Activated naive CD4-positive, alpha-beta T cell treated with Interleukin-2 at 50 U/mL for 16 hours (primary cell): Measurements from ENCODE around the gene TEX13A.
"Not testable (repeated sequence)": the region's sequence is repeated elsewhere in the genome, so short reads cannot be mapped to it uniquely, and the experiment has no call there.

ENCODE experiments used
- DNase-seq: peaks from one replicate; pipeline ENCODE4 v3.0.0-alpha.2; 2020

TEX13A gene, protein sequence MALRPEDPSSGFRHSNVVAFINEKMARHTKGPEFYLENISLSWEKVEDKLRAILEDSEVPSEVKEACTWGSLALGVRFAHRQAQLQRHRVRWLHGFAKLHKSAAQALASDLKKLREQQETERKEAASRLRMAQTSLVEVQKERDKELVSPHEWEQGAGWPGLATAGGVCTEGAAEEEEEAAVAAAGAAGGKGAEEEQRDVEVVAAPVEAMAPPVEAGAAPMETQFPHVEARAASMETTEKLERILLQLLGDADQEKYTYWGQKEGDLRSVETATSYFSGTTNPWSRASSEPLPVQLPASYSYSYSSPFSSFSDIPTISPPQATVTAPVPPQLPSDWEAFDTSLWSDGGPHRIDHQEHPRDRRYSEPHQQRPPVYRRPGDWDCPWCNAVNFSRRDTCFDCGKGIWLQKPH

GRCh38 chrX:105220636-105221035 is at the start of gene TEX13A:
Gene TEX13A (minus strand): TSS chrX:105220694. CDS start chrX:105220397, 297 bp downstream.
- no peak for DNase-seq

- DNase-seq = no peak
Measured at GRCh38 chrX:105269386-105269785, 48.9 kb upstream of the TEX13A start.

DNA sequence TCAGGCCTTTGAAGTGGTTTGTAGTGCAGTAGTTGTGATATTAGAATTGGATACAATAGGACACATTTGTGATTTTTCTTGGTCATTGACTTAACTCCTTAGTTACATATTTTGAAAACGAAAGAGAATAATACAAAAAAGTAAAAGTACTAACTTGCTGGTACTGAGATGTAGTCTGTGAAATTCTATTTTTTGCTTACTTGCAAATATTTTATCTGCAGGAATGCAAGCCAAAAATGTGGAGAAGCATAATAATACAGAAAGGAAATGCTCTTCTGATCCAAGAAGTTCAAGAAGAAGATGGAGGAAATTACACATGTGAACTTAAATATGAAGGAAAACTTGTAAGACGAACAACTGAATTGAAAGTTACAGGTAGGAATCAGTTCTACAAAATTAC is 46.7 kb upstream of the TEX13A start:
- DNase-seq = no peak

DNA sequence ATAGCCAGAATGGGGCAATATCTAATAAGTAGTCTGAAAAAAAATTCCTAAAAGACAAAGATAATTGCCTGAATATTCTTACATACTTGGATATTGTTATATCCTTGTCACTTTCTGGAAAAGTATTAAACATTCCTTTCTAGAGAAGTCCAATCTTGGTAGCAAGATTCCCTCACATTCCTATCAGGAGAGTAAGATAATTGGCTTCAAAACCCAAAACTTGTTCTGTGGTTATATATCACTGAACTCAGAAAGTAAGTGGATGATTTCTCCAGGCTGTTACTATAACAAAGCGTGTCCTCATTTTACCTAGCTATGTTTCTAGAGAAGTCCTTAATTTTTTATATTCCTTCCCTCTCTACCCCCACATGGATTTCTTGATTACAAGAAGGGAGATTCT is 46.0 kb upstream of the TEX13A start:
- DNase-seq = no peak

- DNase-seq = no peak
Measured at GRCh38 chrX:105265093-105265492, 44.6 kb upstream of the TEX13A start.

GRCh38 chrX:105263801-105264200 is 43.3 kb upstream of the TEX13A start:
- DNase-seq = no peak

DNA sequence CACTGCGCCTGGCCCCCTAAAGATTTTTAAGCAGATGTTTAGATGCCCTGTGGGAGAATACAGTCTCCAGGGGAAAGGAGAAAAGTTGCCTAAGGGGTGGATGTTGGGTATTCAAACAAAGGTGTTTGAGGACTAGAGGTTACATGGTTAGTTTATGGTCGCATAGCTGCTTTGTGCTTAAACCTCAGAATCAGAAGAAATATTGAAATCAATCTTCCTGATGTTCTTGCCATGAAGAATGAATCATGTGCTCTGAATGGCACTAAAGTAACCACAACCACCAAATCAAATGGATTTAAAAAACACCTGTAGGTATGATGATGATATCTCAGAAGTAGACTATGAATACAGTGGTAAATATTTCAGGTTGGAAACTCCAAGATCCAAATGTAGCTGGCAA is 42.7 kb upstream of the TEX13A start:
- DNase-seq = no peak

DNA sequence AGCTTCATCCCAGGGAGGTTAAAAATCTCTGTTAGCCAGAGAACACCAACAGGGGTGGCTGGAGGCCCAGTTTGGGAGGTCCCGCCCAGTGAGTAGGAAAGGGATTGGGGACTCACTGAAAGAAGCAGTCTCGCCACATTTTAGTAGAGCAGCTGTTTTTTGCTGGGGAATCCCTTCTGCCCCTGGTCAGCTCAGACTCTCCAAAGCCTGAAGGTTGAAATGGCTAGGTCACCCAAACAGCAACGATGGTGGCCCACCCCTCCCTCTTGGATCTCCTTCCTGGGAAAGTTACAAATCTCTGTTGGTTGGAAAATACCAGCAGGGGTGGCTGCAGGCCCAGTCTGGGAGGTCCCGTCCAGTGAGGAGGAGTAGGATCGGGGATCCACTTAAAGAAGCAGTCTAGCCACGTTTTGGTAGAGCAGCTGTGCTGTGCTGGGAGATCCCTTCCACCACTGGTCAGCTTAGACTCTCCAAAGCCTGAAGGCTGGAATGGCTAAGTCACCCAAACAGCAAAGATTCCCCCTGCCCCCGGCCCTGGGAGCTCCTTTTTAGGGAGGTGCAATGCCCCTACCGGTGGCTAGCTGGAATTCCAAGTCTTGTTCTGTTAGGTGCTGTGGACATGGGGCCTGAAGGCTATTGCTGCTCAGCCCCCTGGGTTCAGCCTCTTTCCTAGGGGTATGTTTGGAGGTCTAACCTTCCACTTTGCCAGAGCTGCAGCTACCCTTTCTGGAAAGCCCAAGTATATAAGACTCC is 40.0 kb upstream of the TEX13A start:
- no peak for DNase-seq

DNA sequence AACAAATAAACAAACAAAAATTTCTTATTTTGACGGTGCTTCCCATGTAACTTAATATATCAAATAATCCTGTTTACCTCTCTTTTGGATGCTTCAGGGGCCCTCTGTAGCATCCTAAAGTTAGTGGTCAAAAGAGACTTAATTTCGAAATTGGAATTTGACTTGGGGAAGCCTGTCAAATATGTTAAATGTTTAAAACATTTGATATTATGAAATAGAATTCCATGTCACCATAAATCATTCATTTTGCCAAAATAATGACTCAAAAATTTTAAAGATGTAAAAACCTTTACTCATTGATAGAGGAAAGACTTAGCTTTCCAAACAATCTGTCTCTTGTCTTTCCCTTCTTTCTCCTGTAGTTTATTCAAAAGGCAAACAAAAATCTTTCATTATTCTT is 20.6 kb upstream of the TEX13A start:
- DNase-seq = no peak

GRCh38 chrX:105237407-105237806 is 16.9 kb upstream of the TEX13A start:
- DNase-seq = not testable (repeated sequence)

- DNase-seq = no peak
Measured at GRCh38 chrX:105229146-105229545, 8.7 kb upstream of the TEX13A start.

- DNase-seq = no peak
Measured at GRCh38 chrX:105228602-105229001, 8.1 kb upstream of the TEX13A start.

- DNase-seq = no peak
Measured at GRCh38 chrX:105226499-105226898, 6.0 kb upstream of the TEX13A start.

GRCh38 chrX:105221374-105221773 is 880 bp upstream of the TEX13A start:
- DNase-seq = no peak

DNA sequence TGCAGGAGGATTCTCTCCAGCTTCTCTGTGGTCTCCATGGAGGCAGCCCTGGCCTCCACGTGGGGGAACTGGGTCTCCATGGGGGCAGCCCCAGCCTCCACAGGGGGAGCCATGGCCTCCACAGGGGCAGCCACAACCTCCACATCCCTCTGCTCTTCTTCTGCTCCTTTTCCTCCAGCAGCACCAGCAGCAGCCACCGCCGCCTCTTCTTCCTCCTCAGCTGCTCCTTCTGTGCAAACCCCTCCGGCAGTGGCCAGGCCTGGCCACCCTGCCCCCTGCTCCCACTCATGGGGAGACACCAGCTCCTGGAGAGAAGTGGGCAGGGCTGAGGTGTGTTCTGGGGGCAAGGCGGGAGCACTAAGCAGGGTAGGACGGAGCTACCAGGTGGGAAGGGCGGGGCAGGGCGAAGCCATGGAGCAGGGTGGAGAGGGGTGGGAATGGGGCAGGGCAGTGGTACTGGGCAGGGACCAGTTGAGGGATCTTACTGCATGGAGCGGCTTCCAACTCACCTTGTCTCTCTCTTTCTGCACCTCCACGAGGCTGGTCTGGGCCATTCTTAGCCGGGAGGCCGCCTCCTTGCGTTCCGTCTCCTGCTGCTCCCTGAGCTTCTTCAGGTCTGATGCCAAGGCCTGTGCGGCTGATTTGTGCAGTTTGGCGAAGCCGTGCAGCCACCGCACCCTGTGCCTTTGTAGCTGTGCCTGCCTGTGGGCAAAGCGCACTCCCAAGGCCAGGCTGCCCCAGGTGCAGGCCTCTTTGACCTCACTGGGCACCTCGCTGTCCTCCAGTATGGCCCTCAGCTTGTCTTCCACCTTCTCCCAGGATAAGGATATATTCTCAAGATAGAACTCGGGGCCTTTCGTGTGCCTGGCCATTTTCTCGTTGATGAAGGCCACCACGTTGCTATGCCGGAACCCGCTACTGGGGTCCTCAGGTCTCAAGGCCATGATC is 766 bp downstream of the TEX13A start:
- no peak for DNase-seq

GRCh38 chrX:105211066-105211575 is 9.4 kb downstream of the TEX13A start:
- no peak for DNase-seq

- DNase-seq = no peak
Measured at GRCh38 chrX:105210258-105210657, 10.2 kb downstream of the TEX13A start.

- DNase-seq = no peak
Measured at GRCh38 chrX:105209406-105209805, 11.1 kb downstream of the TEX13A start.

DNA sequence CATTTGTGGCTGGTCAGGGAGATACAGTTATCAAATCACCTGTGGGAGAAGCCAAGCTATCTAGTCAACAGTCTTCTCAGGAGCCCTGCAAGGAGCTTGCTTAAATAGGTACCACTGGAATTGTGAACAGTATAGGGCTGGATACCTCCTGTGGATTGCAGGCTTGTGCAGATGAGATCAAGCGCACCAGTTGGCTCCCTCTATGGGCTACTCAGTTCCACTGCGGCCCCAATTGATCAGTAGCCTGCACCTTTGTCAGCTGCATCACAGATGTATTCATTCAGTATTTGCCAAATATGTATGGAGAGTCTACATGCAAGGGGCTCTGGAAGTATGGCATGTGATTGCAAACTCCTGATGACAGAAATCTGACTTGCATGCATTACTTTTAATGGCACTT is 28.6 kb downstream of the TEX13A start:
- no peak for DNase-seq

- no peak for DNase-seq
Measured at GRCh38 chrX:105190252-105190853, 30.1 kb downstream of the TEX13A start.

- no peak for DNase-seq
Measured at GRCh38 chrX:105189093-105189492, 31.4 kb downstream of the TEX13A start.

DNA sequence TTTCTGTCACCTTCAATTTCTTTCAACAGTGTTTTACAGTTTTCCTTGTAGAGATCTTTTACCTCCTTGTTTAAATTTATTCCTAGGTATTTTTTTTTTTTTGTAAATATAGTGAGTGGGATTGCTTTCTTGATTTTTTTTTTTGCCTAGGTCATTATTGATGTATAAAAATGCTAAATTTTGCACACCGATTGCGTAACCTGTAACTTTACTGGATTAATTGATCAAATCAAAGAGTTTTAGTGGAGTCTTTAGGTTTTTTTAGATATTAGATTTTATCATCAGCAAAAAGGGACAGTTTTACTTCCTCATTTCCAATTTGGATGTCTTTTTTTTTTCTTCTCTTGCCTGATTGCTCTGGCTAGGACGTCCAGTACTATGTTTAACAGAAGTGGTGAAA is 40.9 kb downstream of the TEX13A start:
- DNase-seq = no peak
